Measurements from ENCODE around the gene CNBP.

GRCh38 chr3:129121792-129122411 lies 61.8 kb downstream of the CNBP start, which contains the start of gene RAB43:
- TF ChIP-seq POLR2A (IDR thresholded peaks at IDR 0.05) (no peak), CTCF (IDR thresholded peaks at IDR 0.05) (no peak)
